ENCODE results near the gene HID1.
A peak's percentile ranks its signal among the peaks of the same experiment; 100 is the strongest.

Gene HID1

DNA sequence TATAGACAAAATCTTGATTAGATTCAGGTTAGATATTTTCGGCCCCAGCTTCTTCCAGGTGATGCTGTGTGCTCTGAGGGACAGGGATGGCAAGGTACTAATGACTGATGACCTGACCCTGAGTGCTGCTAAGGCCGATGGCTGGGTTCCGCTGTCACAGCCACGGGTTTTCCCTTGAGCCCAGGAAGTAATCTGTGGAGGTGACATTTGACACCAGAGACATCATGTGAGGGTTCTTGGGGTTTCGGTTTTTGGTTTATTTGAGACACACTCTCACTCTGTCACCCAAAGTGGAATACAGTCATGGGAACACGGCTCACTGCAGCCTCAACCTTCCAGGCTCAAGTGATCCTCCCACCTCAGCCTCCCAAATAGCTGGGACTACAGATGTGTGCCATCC, 27.0 kb downstream of the HID1 start:
- TF ChIP-seq EP300 (IDR thresholded peaks at IDR 0.05; ENCODE audit: borderline replicate concordance) (no peak), YY1 (IDR thresholded peaks at IDR 0.05; ENCODE audit: low read depth) (no peak), TAF1 (IDR thresholded peaks at IDR 0.05; ENCODE audit: low read depth) (no peak), USF1 (IDR thresholded peaks at IDR 0.05) (no peak; the same call in 1 of the 2 replicates), TEAD4 (IDR thresholded peaks at IDR 0.05) (no peak), NFIC (IDR thresholded peaks at IDR 0.05) (no peak), TCF12 (IDR thresholded peaks at IDR 0.05; ENCODE audit: low read depth) (no peak), EGR1 (IDR thresholded peaks at IDR 0.05) (no peak), ZBTB7A (IDR thresholded peaks at IDR 0.05; ENCODE audit: low read depth) (no peak), FOXM1 (IDR thresholded peaks at IDR 0.05; ENCODE audit: borderline replicate concordance, low read depth) (no peak), RAD21 (IDR thresholded peaks at IDR 0.05; ENCODE audit: low read depth) (no peak)
- TF ChIP-seq, protein P1, sequence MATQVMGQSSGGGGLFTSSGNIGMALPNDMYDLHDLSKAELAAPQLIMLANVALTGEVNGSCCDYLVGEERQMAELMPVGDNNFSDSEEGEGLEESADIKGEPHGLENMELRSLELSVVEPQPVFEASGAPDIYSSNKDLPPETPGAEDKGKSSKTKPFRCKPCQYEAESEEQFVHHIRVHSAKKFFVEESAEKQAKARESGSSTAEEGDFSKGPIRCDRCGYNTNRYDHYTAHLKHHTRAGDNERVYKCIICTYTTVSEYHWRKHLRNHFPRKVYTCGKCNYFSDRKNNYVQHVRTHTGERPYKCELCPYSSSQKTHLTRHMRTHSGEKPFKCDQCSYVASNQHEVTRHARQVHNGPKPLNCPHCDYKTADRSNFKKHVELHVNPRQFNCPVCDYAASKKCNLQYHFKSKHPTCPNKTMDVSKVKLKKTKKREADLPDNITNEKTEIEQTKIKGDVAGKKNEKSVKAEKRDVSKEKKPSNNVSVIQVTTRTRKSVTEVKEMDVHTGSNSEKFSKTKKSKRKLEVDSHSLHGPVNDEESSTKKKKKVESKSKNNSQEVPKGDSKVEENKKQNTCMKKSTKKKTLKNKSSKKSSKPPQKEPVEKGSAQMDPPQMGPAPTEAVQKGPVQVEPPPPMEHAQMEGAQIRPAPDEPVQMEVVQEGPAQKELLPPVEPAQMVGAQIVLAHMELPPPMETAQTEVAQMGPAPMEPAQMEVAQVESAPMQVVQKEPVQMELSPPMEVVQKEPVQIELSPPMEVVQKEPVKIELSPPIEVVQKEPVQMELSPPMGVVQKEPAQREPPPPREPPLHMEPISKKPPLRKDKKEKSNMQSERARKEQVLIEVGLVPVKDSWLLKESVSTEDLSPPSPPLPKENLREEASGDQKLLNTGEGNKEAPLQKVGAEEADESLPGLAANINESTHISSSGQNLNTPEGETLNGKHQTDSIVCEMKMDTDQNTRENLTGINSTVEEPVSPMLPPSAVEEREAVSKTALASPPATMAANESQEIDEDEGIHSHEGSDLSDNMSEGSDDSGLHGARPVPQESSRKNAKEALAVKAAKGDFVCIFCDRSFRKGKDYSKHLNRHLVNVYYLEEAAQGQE (IDR thresholded peaks at IDR 0.05; ENCODE audit: low read depth): no peak
- TF ChIP-seq, protein P2, sequence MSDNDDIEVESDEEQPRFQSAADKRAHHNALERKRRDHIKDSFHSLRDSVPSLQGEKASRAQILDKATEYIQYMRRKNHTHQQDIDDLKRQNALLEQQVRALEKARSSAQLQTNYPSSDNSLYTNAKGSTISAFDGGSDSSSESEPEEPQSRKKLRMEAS (IDR thresholded peaks at IDR 0.05): no peak

DNA sequence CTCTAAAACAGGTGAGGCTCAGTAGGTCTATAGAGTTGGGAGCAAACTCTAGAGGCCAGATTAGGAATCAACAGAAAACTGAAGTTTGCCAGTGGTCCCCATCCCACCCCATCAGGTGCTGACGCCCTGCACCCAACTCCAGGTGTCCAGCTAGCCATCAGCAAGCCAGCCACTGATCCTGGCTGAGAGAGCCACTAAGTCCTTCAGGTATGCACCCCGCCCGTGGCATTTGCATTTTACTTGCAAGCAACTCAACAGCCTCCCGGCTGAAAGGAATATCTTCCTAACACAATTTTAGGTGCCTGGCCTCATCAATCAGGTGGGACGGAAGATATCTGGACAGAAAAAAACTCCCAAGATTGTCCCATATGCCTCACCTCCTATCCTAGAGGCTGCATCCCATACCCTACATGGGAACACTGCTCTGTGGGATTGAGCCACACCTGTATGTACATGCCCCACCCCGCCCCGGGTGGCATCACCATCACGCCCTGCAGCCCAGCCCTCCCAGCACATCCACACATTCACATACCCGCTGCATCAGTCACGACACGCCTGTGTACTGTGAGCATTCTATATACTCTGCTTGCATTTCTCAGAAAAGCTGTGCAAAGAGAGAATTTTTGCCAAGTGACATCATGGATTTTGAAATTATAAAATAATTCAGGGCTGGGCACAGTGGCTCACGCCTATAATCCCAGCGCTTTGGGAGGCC, 28.6 kb downstream of the HID1 start:
- TF ChIP-seq TEAD4 (IDR thresholded peaks at IDR 0.05) (peak; percentile 56; the same call in 1 of the 2 replicates), TCF12 (IDR thresholded peaks at IDR 0.05; ENCODE audit: low read depth) (peak; percentile 53), RAD21 (IDR thresholded peaks at IDR 0.05; ENCODE audit: low read depth) (no peak)

GRCh38 chr17:74941128-74941725, 31.3 kb downstream of the HID1 start:
- TF ChIP-seq RAD21 (IDR thresholded peaks at IDR 0.05; ENCODE audit: low read depth): no peak
- TF ChIP-seq, protein P1 (IDR thresholded peaks at IDR 0.05; ENCODE audit: low read depth): no peak
- TF ChIP-seq CEBPB (IDR thresholded peaks at IDR 0.05): no peak

- TF ChIP-seq USF1 (IDR thresholded peaks at IDR 0.05) (no peak), CREB1 (IDR thresholded peaks at IDR 0.05; ENCODE audit: low read depth) (no peak), CEBPB (IDR thresholded peaks at IDR 0.05) (no peak), TAF1 (IDR thresholded peaks at IDR 0.05; ENCODE audit: low read depth) (no peak), EGR1 (IDR thresholded peaks at IDR 0.05) (no peak), FOXM1 (IDR thresholded peaks at IDR 0.05; ENCODE audit: borderline replicate concordance, low read depth) (no peak), EP300 (IDR thresholded peaks at IDR 0.05; ENCODE audit: borderline replicate concordance) (no peak), ZBTB7A (IDR thresholded peaks at IDR 0.05; ENCODE audit: low read depth) (no peak), YY1 (IDR thresholded peaks at IDR 0.05; ENCODE audit: low read depth) (no peak), TCF12 (IDR thresholded peaks at IDR 0.05; ENCODE audit: low read depth) (no peak)
- TF ChIP-seq, protein P1 (IDR thresholded peaks at IDR 0.05; ENCODE audit: low read depth): no peak
These were observed 33.0 kb downstream of the HID1 start for GRCh38 chr17:74939534-74939933.

Data from Ishikawa (cell line).